Measurements from ENCODE around the gene SCN5A. TPM values are rescaled to one million over a fixed set of nuclear protein-coding genes. Genes with fewer than 3 reads are reported as not detected.

Gene SCN5A
- total RNA-seq, 1 donor: not detected

- Histone ChIP-seq H3K27me3 (ENCODE audit: insufficient read depth, low read length) (no peaks in the 10 kb centered on the region), H3K4me2 (ENCODE audit: insufficient read depth, low read length) (no peak overlapping the region), H3K9me3 (ENCODE audit: low read depth, low read length) (no peaks in the 10 kb centered on the region), H3K27ac (ENCODE audit: low read depth, low read length) (no peak overlapping the region), H3K4me1 (ENCODE audit: insufficient read depth, low read length) (no peaks in the 10 kb centered on the region), H3K4me3 (ENCODE audit: insufficient read depth, low read length) (no peak overlapping the region), H2AFZ (ENCODE audit: low read length) (no peak overlapping the region), H3K36me3 (ENCODE audit: insufficient read depth, low read length) (no peaks in the 10 kb centered on the region), H4K20me1 (ENCODE audit: insufficient read depth, low read length) (no peaks in the 10 kb centered on the region), H3K79me2 (ENCODE audit: insufficient read depth, low read length) (no peaks in the 10 kb centered on the region)
- no peak for TF ChIP-seq CTCF (IDR thresholded peaks at IDR 0.05; ENCODE audit: extremely low read depth, low read depth, low read length)
- no peak for DNase-seq (ENCODE audit: insufficient read length, low spot score, missing footprints)
Measured at GRCh38 chr3:38563070-38563885, 86.2 kb downstream of the SCN5A start.

- no peaks in the 10 kb centered on the region for H4K20me1 ChIP-seq (ENCODE audit: insufficient read depth, low read length)
- H2AFZ ChIP-seq (ENCODE audit: low read length): no peak overlapping the region
- H3K4me2 ChIP-seq (ENCODE audit: insufficient read depth, low read length): no peak overlapping the region
- no peak for TF ChIP-seq CTCF (IDR thresholded peaks at IDR 0.05; ENCODE audit: extremely low read depth, low read depth, low read length)
- no peak overlapping the region for H3K27ac ChIP-seq (ENCODE audit: low read depth, low read length)
- no peak overlapping the region for H3K4me3 ChIP-seq (ENCODE audit: insufficient read depth, low read length)
- no peaks in the 10 kb centered on the region for H3K9me3 ChIP-seq (ENCODE audit: low read depth, low read length)
- H3K36me3 ChIP-seq (ENCODE audit: insufficient read depth, low read length): no peaks in the 10 kb centered on the region
- no peak for DNase-seq (ENCODE audit: insufficient read length, low spot score, missing footprints)
- H3K79me2 ChIP-seq (ENCODE audit: insufficient read depth, low read length): no peaks in the 10 kb centered on the region
- no peaks in the 10 kb centered on the region for H3K4me1 ChIP-seq (ENCODE audit: insufficient read depth, low read length)
- H3K27me3 ChIP-seq (ENCODE audit: insufficient read depth, low read length): no peaks in the 10 kb centered on the region
Measured at GRCh38 chr3:38562467-38562925, 87.0 kb downstream of the SCN5A start.

- Histone ChIP-seq H3K79me2 (ENCODE audit: insufficient read depth, low read length) (no peaks in the 10 kb centered on the region), H2AFZ (ENCODE audit: low read length) (no peak overlapping the region), H3K4me2 (ENCODE audit: insufficient read depth, low read length) (no peak overlapping the region), H3K27ac (ENCODE audit: low read depth, low read length) (no peak overlapping the region), H3K4me1 (ENCODE audit: insufficient read depth, low read length) (no peaks in the 10 kb centered on the region), H4K20me1 (ENCODE audit: insufficient read depth, low read length) (no peaks in the 10 kb centered on the region), H3K36me3 (ENCODE audit: insufficient read depth, low read length) (no peaks in the 10 kb centered on the region), H3K27me3 (ENCODE audit: insufficient read depth, low read length) (no peaks in the 10 kb centered on the region), H3K4me3 (ENCODE audit: insufficient read depth, low read length) (no peak overlapping the region), H3K9me3 (ENCODE audit: low read depth, low read length) (no peaks in the 10 kb centered on the region)
- DNase-seq (ENCODE audit: insufficient read length, low spot score, missing footprints): no peak
- TF ChIP-seq CTCF (IDR thresholded peaks at IDR 0.05; ENCODE audit: extremely low read depth, low read depth, low read length): no peak
Measured at GRCh38 chr3:38561746-38562466, 87.6 kb downstream of the SCN5A start.

All from osteoblast (primary cell).